K562 (cell line): Measurements from ENCODE around the gene RTP5. TPM values are rescaled to one million over a fixed set of nuclear protein-coding genes. Genes with fewer than 3 reads are reported as not detected.

Source experiments
- ATAC-seq: fragments of 200-7000 bp; cut with Tn5 transposase; 3 replicates; pipeline ENCODE4 v1.9.1; 2020; ENCODE audit warnings: moderate library complexity
- BruUV-seq: library from RNA; stranded (reverse); fragments of 400-500 nt; replicated peaks from 2 replicates; lab custom pipeline; 2021; lab: Mats Ljungman, UMichigan
- CTCF ChIA-PET: fragments of 300-600 bp; formaldehyde crosslinking; extraction: SDS; loops from one replicate; lab custom pipeline; 2021; ENCODE audit warnings: low intra/inter-chr PET ratio; lab: Yijun Ruan, JAX
- POLR2A ChIA-PET: fragments of 300-600, 350-650 bp; sonication (Branson Sonifier 250); formaldehyde crosslinking; extraction: SDS; loops from one replicate; lab custom pipeline; 2021; ENCODE audit warnings: antibody characterized with exemption, inconsistent platforms; lab: Yijun Ruan, JAX
- DNase-seq, 4 experiments: peaks; one replicate each; pipeline versions ENCODE4 v3.0.0 to v3.0.0-alpha.2; 2011 to 2018; ENCODE audit warnings: low spot score in 3 of 4, mixed read lengths in 3 of 4; ENCODE audit errors: extremely low read depth in 1 of 4
- FAIRE-seq: peaks from 2 replicates; lab custom pipeline; 2011; peaks lifted over from hg19 to GRCh38; lab: Jason Lieb, UNC
- H2AFZ ChIP-seq: 2 replicates; pipeline ENCODE4 v1.6.0; 2011; ENCODE audit warnings: low read depth, low read length, control low read depth, inconsistent platforms
- H3K27ac ChIP-seq: fragments of 200-600 bp; 3 replicates; pipeline ENCODE4 v1.8.0; 2011; ENCODE audit warnings: low read depth, mild to moderate bottlenecking, control low read depth, inconsistent platforms, low read length, moderate library complexity, mixed read lengths; ENCODE audit errors: extremely low read depth
- H3K27me3 ChIP-seq, 2 experiments: fragments of 300-600 bp in 1 of 2; 2 replicates in 1 of 2; 3 replicates in 1 of 2; pipeline versions ENCODE4 v1.6.0 to v1.8.0; 2011; ENCODE audit warnings: inconsistent platforms in 2 of 2, low read length in 2 of 2, mild to moderate bottlenecking in 1 of 2, mixed read lengths in 1 of 2, moderate library complexity in 1 of 2; ENCODE audit not compliant: control insufficient read depth in 2 of 2, insufficient read depth in 2 of 2
- H3K36me3 ChIP-seq: fragments of 300-600 bp; 3 replicates; pipeline ENCODE4 v1.8.0; 2011; ENCODE audit warnings: mild to moderate bottlenecking, low read length, inconsistent platforms; ENCODE audit not compliant: control insufficient read depth, insufficient read depth
- H3K4me1 ChIP-seq, 2 experiments: fragments of 200-600 bp in 1 of 2; replicated peaks in 1 of 2; 2 replicates in 1 of 2; 3 replicates in 1 of 2; pipeline versions ENCODE4 v1.5.1 to v1.8.0; 2011; ENCODE audit warnings: inconsistent platforms in 2 of 2, low read length in 2 of 2, mild to moderate bottlenecking in 1 of 2, mixed read lengths in 1 of 2, moderate library complexity in 1 of 2; ENCODE audit not compliant: control insufficient read depth in 2 of 2, insufficient read depth in 2 of 2
- H3K4me2 ChIP-seq: 2 replicates; pipeline ENCODE4 v1.6.1; 2011; ENCODE audit warnings: low read length, control low read depth, inconsistent platforms, mixed read lengths; ENCODE audit not compliant: insufficient read depth
- H3K4me3 ChIP-seq: fragments of 200-600 bp; sonication (generic), shearing (Covaris generic); 2 replicates; pipeline ENCODE4 v1.5.1; 2016; ENCODE audit warnings: control low read depth, inconsistent platforms
- H3K79me2 ChIP-seq: fragments of 200-600 bp; 3 replicates; pipeline ENCODE4 v1.8.0; 2011; ENCODE audit warnings: low read length, inconsistent platforms; ENCODE audit not compliant: control insufficient read depth, insufficient read depth
- H3K9ac ChIP-seq, 2 experiments: 2 replicates each; pipeline versions ENCODE4 v1.6.0 to v1.6.1; 2011; ENCODE audit warnings: low read depth in 2 of 2, low read length in 2 of 2, control low read depth in 1 of 2, inconsistent platforms in 1 of 2, mild to moderate bottlenecking in 1 of 2, mixed read lengths in 1 of 2; ENCODE audit not compliant: insufficient read depth in 1 of 2
- H3K9me1 ChIP-seq: one replicate; pipeline ENCODE4 v1.6.0; 2011; ENCODE audit warnings: inconsistent platforms, mild to moderate bottlenecking, low read length, moderate library complexity; ENCODE audit not compliant: control insufficient read depth, insufficient read depth
- H3K9me3 ChIP-seq: replicated peaks from 2 replicates; pipeline ENCODE4 v1.5.1; 2011; ENCODE audit warnings: low read depth, low read length, inconsistent platforms; ENCODE audit not compliant: control insufficient read depth, insufficient read depth
- H4K20me1 ChIP-seq: replicated peaks from 2 replicates; pipeline ENCODE4 v1.6.1; 2011; ENCODE audit warnings: low read length, inconsistent platforms, mixed read lengths; ENCODE audit not compliant: control insufficient read depth, insufficient read depth
- CAMTA2 ChIP-seq: fragments of 250-450 bp; sonication (Bioruptor Pico); conservative IDR thresholded peaks from 2 replicates; pipeline ENCODE4 v1.5.1; 2022
- CREB5 ChIP-seq: fragments of 250-450 bp; sonication (Bioruptor Pico); IDR thresholded peaks from 2 replicates; pipeline ENCODE4 v1.5.0; 2020; ENCODE audit warnings: mild to moderate bottlenecking
- EP300 ChIP-seq: IDR thresholded peaks from 2 replicates; pipeline ENCODE4 v1.6.1; 2012; ENCODE audit warnings: low read length, improper control_type of control experiment
- EZH2 ChIP-seq: IDR thresholded peaks from 2 replicates; pipeline ENCODE4 v1.6.1; 2012; ENCODE audit warnings: low read depth, mild to moderate bottlenecking, inconsistent platforms, low read length, borderline replicate concordance
- HINFP ChIP-seq: fragments of 450-650 bp; conservative IDR thresholded peaks from 2 replicates; pipeline ENCODE4 v1.6.1; 2016; ENCODE audit warnings: missing genetic modification characterization, low read depth, mild to moderate bottlenecking, control low read depth, missing compliant biosample characterization
- HOMEZ ChIP-seq: fragments of 250-450 bp; sonication (Bioruptor Pico); IDR thresholded peaks from 2 replicates; pipeline ENCODE4 v1.4.0; 2020; ENCODE audit warnings: mild to moderate bottlenecking, moderate library complexity
- KDM4B ChIP-seq, 2 experiments: fragments of 450-650 bp in 1 of 2; sonication (generic) in 1 of 2; IDR thresholded peaks; 2 replicates each; pipeline ENCODE4 v1.6.1; 2016 to 2017; ENCODE audit warnings: borderline replicate concordance in 2 of 2, antibody characterized with exemption in 1 of 2, low read depth in 1 of 2, mild to moderate bottlenecking in 1 of 2
- KLF16 ChIP-seq: IDR thresholded peaks from 2 replicates; pipeline ENCODE4 v1.6.1; 2016; ENCODE audit warnings: antibody characterized with exemption
- NFRKB ChIP-seq: fragments of 450-650 bp; IDR thresholded peaks from 2 replicates; pipeline ENCODE4 v1.6.1; 2016; ENCODE audit warnings: low read depth
- TCF15 ChIP-seq: fragments of 250-450 bp; sonication (Bioruptor Pico); IDR thresholded peaks from 2 replicates; pipeline ENCODE4 v1.8.0; 2022; ENCODE audit warnings: moderate library complexity, mild to moderate bottlenecking, inconsistent platforms
- TCF7L2 ChIP-seq: fragments of 150-350 bp; IDR thresholded peaks from 2 replicates; pipeline ENCODE4 v1.6.1; 2016; ENCODE audit warnings: low read depth, mild to moderate bottlenecking, low read length, moderate library complexity
- ZNF140 ChIP-seq: fragments of 250-450 bp; sonication (Bioruptor Pico); IDR thresholded peaks from 2 replicates; pipeline ENCODE4 v1.8.0; 2021; ENCODE audit warnings: moderate library complexity, mild to moderate bottlenecking, inconsistent platforms
- ZNF253 ChIP-seq: fragments of 250-450 bp; sonication (Bioruptor Pico); conservative IDR thresholded peaks from 2 replicates; pipeline ENCODE4 v1.6.1; 2021; ENCODE audit warnings: mild to moderate bottlenecking
- WGBS: fragments of 100-300 bp; shearing (Covaris generic); methylation state at CpG from one replicate; pipeline ENCODE4 v1.1.6; 2016; ENCODE audit warnings: low coverage, mixed read lengths; ENCODE audit not compliant: insufficient coverage; ENCODE audit errors: missing lambda C conversion rate; 5-methylcytosine and 5-hydroxymethylcytosine counted together
- in situ Hi-C: fragments of 300-500 bp; cut with MboI; formaldehyde crosslinking; loops from 4 replicates; pipeline ENCODE4 v1.15.0; 2018; ENCODE audit warnings: inconsistent platforms, mixed read lengths
- intact Hi-C: fragments of 100-400 bp; cut with micrococcal nuclease; formaldehyde crosslinking; loops from 2 replicates; pipeline ENCODE4 v1.14.2; 2022
- polyA plus RNA-seq, 8 experiments: library from polyadenylated mRNA; depleted of rRNA in 4 of 8; stranded (reverse) in 5 of 8; unstranded in 3 of 8; fragments of >200 nt; fragmentation: Nextera tagmentation in 2 of 8; fragmentation: Illumina TruSeq in 1 of 8; extraction: Ambion mirVana in 2 of 8; extraction: Trizol in 1 of 8; gene quantifications; 2 replicates each; pipeline versions ENCODE4 v1.2.1 to v1.2.3, GENCODE V29; 2011 to 2014; ENCODE audit warnings: inconsistent platforms in 1 of 8, missing spikeins in 1 of 8
- total RNA-seq, 7 experiments: library from RNA; depleted of rRNA in 6 of 7; stranded (reverse); fragments of >200 nt in 6 of 7; fragmentation: Illumina TruSeq in 2 of 7; extraction: Trizol in 2 of 7; gene quantifications; 2 replicates each; pipeline versions ENCODE4 v1.2.1 to v1.2.3, GENCODE V29; 2011 to 2021; ENCODE audit warnings: low replicate concordance in 1 of 7

Gene RTP5
- total and polyA plus RNA-seq, 9 of the 15 experiments (the other 6 are each of a cell fraction or from before 2014, with no cell fraction given), result not detected

- no TSS peak for BruUV-seq
- no peak for DNase-seq
- no peaks in the 10 kb centered on the region for H3K9me1 ChIP-seq
Observed at GRCh38 chr2:241901500-241902351, 32.2 kb downstream of the RTP5 start.

More at GRCh38 chr2:241901500-241902351, 32.2 kb downstream of the RTP5 start:
- 87% methylated on average over 30 of the region's 54 CpGs for WGBS
- no peaks in the 10 kb centered on the region for H3K9me3 ChIP-seq
- no peak overlapping the region for H3K4me2 ChIP-seq
- in situ Hi-C loops (no loop called here), intact Hi-C loops (no loop called here)
- no peaks in the 10 kb centered on the region for H3K79me2 ChIP-seq
- H3K27me3 ChIP-seq, result no peaks in the 10 kb centered on the region
- ATAC-seq (no peak), FAIRE-seq (no peak)
- H3K9ac ChIP-seq, result no peak overlapping the region
- peaks cover 0 to 32% of the 10 kb centered on the region in 2 experiments; a peak in 2 of 5 replicates for H3K4me1 ChIP-seq
- no peak overlapping the region for H2AFZ ChIP-seq
- no peaks in the 10 kb centered on the region for H4K20me1 ChIP-seq
- H3K36me3 ChIP-seq, result no peaks in the 10 kb centered on the region
- POLR2A ChIA-PET, result no interaction called here
- H3K4me3 ChIP-seq, result no peak overlapping the region
- H3K27ac ChIP-seq, result no peak overlapping the region
- CTCF ChIA-PET, result no interaction called here
- TF ChIP-seq CAMTA2 (CRISPR knock-in tag) (no peak), NFRKB (no peak), EZH2 (no peak), HOMEZ (no peak), CREB5 (CRISPR knock-in tag) (no peak), KDM4B (IDR thresholded peaks at IDR 0.05; ENCODE audit: borderline replicate concordance in 2 of 2, low read depth in 1 of 2) (no peak), TCF15 (CRISPR knock-in tag) (no peak), ZNF140 (CRISPR knock-in tag) (no peak), HINFP (tag) (no peak), KLF16 (no peak), ZNF253 (CRISPR knock-in tag) (no peak), EP300 (no peak), TCF7L2 (no peak)
